Measurements from ENCODE around the gene TCEAL9. TPM values are rescaled to one million over a fixed set of nuclear protein-coding genes. Genes with fewer than 3 reads are reported as not detected.

TCEAL9 gene
- total RNA-seq, 4 donors from 2014 or later: 52.9 to 86.7 (median 78.3) TPM

DNA sequence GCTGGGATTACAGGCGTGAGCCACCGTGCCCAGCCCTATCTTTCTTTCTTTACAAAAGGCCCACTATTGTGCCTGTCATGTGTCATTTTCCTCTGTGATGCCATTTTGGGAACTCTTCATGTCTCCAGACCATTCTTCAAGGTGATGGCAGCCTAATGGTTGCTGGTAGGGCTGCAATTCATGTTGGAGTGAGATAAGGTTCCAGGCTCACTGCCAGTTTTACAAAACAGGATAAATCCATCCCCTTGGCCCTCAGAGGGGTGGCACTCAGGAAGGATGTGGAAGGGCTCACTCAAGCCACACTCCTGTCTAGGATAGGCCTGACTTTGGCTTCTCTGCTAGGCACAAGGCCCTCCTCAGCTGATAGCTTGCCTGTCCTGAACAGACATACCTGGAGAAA is 3.8 kb downstream of the TCEAL9 start:
- no peaks in the 10 kb centered on the region for H3K9me3 ChIP-seq
- no peak overlapping the region for H3K27ac ChIP-seq
- no peaks in the 10 kb centered on the region for H3K36me3 ChIP-seq
- ATAC-seq: no peak
- H3K4me1 ChIP-seq: peaks cover 0 to 6% (median 0%) of the 10 kb centered on the region in 3 donors
- no peak for TF ChIP-seq POLR2AphosphoS5 (IDR thresholded peaks at IDR 0.05)
- TF ChIP-seq EP300 (IDR thresholded peaks at IDR 0.05): no peak
- TF ChIP-seq, protein P1, sequence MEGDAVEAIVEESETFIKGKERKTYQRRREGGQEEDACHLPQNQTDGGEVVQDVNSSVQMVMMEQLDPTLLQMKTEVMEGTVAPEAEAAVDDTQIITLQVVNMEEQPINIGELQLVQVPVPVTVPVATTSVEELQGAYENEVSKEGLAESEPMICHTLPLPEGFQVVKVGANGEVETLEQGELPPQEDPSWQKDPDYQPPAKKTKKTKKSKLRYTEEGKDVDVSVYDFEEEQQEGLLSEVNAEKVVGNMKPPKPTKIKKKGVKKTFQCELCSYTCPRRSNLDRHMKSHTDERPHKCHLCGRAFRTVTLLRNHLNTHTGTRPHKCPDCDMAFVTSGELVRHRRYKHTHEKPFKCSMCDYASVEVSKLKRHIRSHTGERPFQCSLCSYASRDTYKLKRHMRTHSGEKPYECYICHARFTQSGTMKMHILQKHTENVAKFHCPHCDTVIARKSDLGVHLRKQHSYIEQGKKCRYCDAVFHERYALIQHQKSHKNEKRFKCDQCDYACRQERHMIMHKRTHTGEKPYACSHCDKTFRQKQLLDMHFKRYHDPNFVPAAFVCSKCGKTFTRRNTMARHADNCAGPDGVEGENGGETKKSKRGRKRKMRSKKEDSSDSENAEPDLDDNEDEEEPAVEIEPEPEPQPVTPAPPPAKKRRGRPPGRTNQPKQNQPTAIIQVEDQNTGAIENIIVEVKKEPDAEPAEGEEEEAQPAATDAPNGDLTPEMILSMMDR (IDR thresholded peaks at IDR 0.05): no peak
- no peak for TF ChIP-seq POLR2A (IDR thresholded peaks at IDR 0.05)
- no peaks in the 10 kb centered on the region for H3K27me3 ChIP-seq
- no peak overlapping the region for H3K4me3 ChIP-seq
- WGBS, 2 donors (ENCODE audit: low coverage in 1 of 2): no CpG with 5 or more reads among the region's 2 CpGs

DNA sequence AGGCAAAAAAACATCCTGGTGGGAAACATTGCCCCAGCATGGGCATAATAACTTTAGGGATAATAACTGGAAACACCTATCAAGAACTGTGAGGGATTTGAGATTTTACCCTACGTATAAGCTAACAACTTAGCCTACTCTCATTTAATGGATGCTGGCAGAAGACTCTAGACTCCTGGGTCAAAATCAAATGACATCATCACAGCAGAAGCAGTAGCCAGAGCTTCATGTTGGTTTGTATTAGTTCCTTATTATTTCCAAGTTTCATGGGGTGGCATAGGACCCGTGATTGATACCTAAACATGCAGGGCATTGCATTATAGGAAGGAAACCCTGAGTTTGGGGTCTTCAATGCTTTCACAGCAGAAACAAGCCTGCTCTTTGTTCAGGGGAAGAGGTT is 4.6 kb downstream of the TCEAL9 start:
- Histone ChIP-seq H3K36me3 (no peaks in the 10 kb centered on the region), H3K27ac (no peak overlapping the region)
- WGBS, 2 donors (ENCODE audit: low coverage in 1 of 2): 20 to 68% methylated on average over 1 to 2 of the region's 2 CpGs

DNA sequence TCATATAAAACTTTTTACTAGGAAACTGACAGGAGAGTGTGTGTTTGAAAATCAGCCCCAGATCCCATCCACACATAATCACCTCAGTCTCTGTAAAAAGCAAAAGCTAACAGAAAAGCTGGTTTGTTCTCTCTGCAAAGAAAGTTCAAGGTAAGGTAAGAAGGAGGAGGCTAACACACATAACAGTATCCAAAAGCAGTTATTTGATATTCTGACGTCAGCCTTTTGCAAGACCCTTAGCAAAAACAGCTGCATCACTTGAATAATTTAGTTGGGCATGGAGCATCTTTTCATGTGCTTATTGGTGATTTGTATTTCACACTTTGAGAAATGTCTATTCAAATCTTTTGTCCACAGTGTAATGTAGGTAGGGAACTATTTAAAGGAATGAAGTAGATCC is 5.5 kb downstream of the TCEAL9 start:
- TF ChIP-seq, protein P1 (IDR thresholded peaks at IDR 0.05): no peak
- TF ChIP-seq EP300 (IDR thresholded peaks at IDR 0.05): no peak
- no peak for TF ChIP-seq POLR2A (IDR thresholded peaks at IDR 0.05)
- no peak for TF ChIP-seq POLR2AphosphoS5 (IDR thresholded peaks at IDR 0.05)
- ATAC-seq: no peak
- Histone ChIP-seq H3K9me3 (no peaks in the 10 kb centered on the region), H3K4me1 (peaks cover 0 to 6% (median 0%) of the 10 kb centered on the region in 3 donors), H3K27me3 (no peaks in the 10 kb centered on the region), H3K27ac (no peak overlapping the region), H3K4me3 (no peak overlapping the region), H3K36me3 (no peaks in the 10 kb centered on the region)
- 11 to 30% methylated on average over 1 of the region's 1 CpG for WGBS, 2 donors (ENCODE audit: low coverage in 1 of 2)

More for the DNA sequence above, 4.6 kb downstream of the TCEAL9 start:
- Histone ChIP-seq H3K9me3 (no peaks in the 10 kb centered on the region), H3K4me3 (no peak overlapping the region), H3K27me3 (no peaks in the 10 kb centered on the region), H3K4me1 (peaks cover 0 to 6% (median 0%) of the 10 kb centered on the region in 3 donors)
- TF ChIP-seq POLR2AphosphoS5 (IDR thresholded peaks at IDR 0.05) (no peak), POLR2A (IDR thresholded peaks at IDR 0.05) (no peak), EP300 (IDR thresholded peaks at IDR 0.05) (no peak)
- TF ChIP-seq, protein P1 (IDR thresholded peaks at IDR 0.05): no peak
- ATAC-seq: no peak

DNA sequence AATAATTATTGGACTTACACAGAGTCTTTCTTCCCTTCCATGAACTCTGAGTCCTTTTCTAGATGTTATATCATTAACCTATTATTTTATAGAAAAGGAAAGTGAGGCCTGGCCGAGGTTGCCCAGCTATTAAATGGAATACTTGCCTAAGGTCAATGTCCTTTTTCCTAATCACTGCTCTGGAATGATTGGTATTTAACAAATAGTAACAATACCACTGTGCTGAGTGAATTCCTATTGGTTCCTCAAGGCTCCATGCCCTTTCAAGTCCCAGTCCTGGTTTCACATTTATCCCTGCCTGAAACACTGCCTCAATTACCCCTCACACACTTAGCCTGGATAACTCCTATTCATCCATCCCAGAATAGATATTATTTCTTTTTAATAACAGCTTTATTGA is 6.2 kb downstream of the TCEAL9 start:
- Histone ChIP-seq H3K4me1 (peaks cover 0 to 6% (median 0%) of the 10 kb centered on the region in 3 donors), H3K9me3 (no peaks in the 10 kb centered on the region), H3K27me3 (no peaks in the 10 kb centered on the region), H3K36me3 (no peaks in the 10 kb centered on the region), H3K27ac (no peak overlapping the region), H3K4me3 (no peak overlapping the region)
- TF ChIP-seq POLR2AphosphoS5 (IDR thresholded peaks at IDR 0.05) (no peak), EP300 (IDR thresholded peaks at IDR 0.05) (no peak)
- TF ChIP-seq, protein P1 (IDR thresholded peaks at IDR 0.05): no peak
- no peak for ATAC-seq
- WGBS, 2 donors (ENCODE audit: low coverage in 1 of 2): 42 to 60% methylated on average over 1 of the region's 1 CpG

DNA sequence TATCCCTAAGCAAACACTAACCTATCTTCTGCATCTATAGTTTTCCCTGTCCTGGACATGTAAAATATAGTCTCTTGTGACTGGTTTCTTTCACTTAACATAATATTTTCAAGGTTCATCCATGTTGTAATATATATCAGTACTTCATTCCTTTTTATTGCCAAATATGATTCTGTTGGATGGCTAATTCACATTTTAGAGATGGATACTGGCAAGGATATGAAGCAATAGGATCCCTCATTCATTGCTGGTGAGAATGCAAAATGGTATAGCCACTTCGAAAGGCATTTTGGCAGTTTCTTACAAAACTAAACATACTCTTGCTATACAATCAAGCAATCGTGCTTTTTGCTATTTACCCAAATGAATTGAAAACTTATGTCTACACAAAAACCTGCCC is 6.7 kb downstream of the TCEAL9 start:
- Histone ChIP-seq H3K36me3 (no peaks in the 10 kb centered on the region), H3K4me1 (no peaks in the 10 kb centered on the region), H3K27me3 (no peaks in the 10 kb centered on the region), H3K4me3 (no peak overlapping the region), H3K27ac (no peak overlapping the region), H3K9me3 (no peaks in the 10 kb centered on the region)
- TF ChIP-seq, protein P1 (IDR thresholded peaks at IDR 0.05): no peak
- TF ChIP-seq EP300 (IDR thresholded peaks at IDR 0.05) (no peak), POLR2AphosphoS5 (IDR thresholded peaks at IDR 0.05) (no peak), POLR2A (IDR thresholded peaks at IDR 0.05) (no peak)
- no peak for ATAC-seq
- 82 to 89% methylated on average over 2 of the region's 2 CpGs for WGBS, 2 donors (ENCODE audit: low coverage in 1 of 2)

All from gastroesophageal sphincter (tissue), 4 donors.